K562 (cell line): ENCODE data around the gene UBE2J2.

Experiments
- CTCF ChIP-seq, 3 experiments: IDR thresholded peaks in 2 of 3; conservative IDR thresholded peaks in 1 of 3; 2 replicates each; pipeline ENCODE4 v1.5.1; 2011 to 2012; ENCODE audit warnings: low read length in 3 of 3, mild to moderate bottlenecking in 3 of 3, control low read depth in 2 of 3, improper control_type of control experiment in 1 of 3, inconsistent platforms in 1 of 3, low read depth in 1 of 3, mixed read lengths in 1 of 3, moderate library complexity in 1 of 3; ENCODE audit not compliant: insufficient read depth in 2 of 3
- HNRNPH1 ChIP-seq: fragments of 200-400 bp; formaldehyde crosslinking; optimal IDR thresholded peaks from 2 replicates; pipeline ENCODE3; 2017; ENCODE audit warnings: low read depth, mild to moderate bottlenecking, low read length, moderate library complexity
- SPI1 ChIP-seq: IDR thresholded peaks from 2 replicates; pipeline ENCODE4 v1.6.1; 2011; ENCODE audit warnings: low read depth, low read length, control low read depth, borderline replicate concordance

- TF ChIP-seq CTCF (IDR thresholded peaks at IDR 0.05 in 2 of 3, conservative IDR thresholded peaks at IDR 0.05 in 1 of 3; ENCODE audit: insufficient read depth in 2 of 3, low read depth in 1 of 3, low read length in 3 of 3) (no peak), SPI1 (no peak), HNRNPH1 (no peak)
Measured at GRCh38 chr1:1264026-1264425, 9.6 kb downstream of the UBE2J2 start.
